GM18868 (cell line): Measurements from ENCODE around the gene ZSCAN1.

ENCODE experiments used
- ATAC-seq: cut with Tn5 transposase; IDR thresholded peaks from one replicate; pipeline ENCODE4 v1.9.1; 2021; ENCODE audit warnings: mild to moderate bottlenecking, moderate library complexity; ENCODE audit not compliant: unreplicated experiment

ZSCAN1 gene

GRCh38 chr19:58038688-58039204 lies 4.9 kb downstream of the ZSCAN1 start:
- no peak for ATAC-seq

- no peak for ATAC-seq
These were observed 7.1 kb downstream of the ZSCAN1 start for GRCh38 chr19:58040751-58041525.

GRCh38 chr19:58042495-58043340 lies 8.9 kb downstream of the ZSCAN1 start:
- ATAC-seq: no peak

- ATAC-seq: no peak
These were observed 10.6 kb downstream of the ZSCAN1 start for GRCh38 chr19:58044391-58044790.

- ATAC-seq: no peak
These were observed 11.1 kb downstream of the ZSCAN1 start for GRCh38 chr19:58044886-58045285.

GRCh38 chr19:58045411-58046050 lies 11.7 kb downstream of the ZSCAN1 start:
- ATAC-seq: no peak

GRCh38 chr19:58046856-58047255 lies 13.0 kb downstream of the ZSCAN1 start:
- ATAC-seq: no peak

GRCh38 chr19:58047672-58048071 lies 13.8 kb downstream of the ZSCAN1 start:
- ATAC-seq: no peak

GRCh38 chr19:58052256-58052655 lies 18.4 kb downstream of the ZSCAN1 start:
- no peak for ATAC-seq

- no peak for ATAC-seq
These were observed 19.8 kb downstream of the ZSCAN1 start for GRCh38 chr19:58053480-58054156.

GRCh38 chr19:58054901-58055874 lies 21.4 kb downstream of the ZSCAN1 start:
- no peak for ATAC-seq

- ATAC-seq: no peak
These were observed 22.4 kb downstream of the ZSCAN1 start for GRCh38 chr19:58056261-58056660.

- no peak for ATAC-seq
These were observed 23.0 kb downstream of the ZSCAN1 start for GRCh38 chr19:58056861-58057260.

- ATAC-seq: no peak
These were observed 24.6 kb downstream of the ZSCAN1 start for GRCh38 chr19:58058467-58058866.

- no peak for ATAC-seq
These were observed 25.3 kb downstream of the ZSCAN1 start, which contains the start of gene ZNF135 for GRCh38 chr19:58059003-58059670. Gene ZNF135 (plus strand): TSS chr19:58059282. CDS start chr19:58060003, 721 bp downstream.

- ATAC-seq: no peak
These were observed 25.9 kb downstream of the ZSCAN1 start for GRCh38 chr19:58059671-58060078.

- ATAC-seq: no peak
These were observed 26.4 kb downstream of the ZSCAN1 start for GRCh38 chr19:58060231-58060630.

- no peak for ATAC-seq
These were observed 29.9 kb downstream of the ZSCAN1 start for GRCh38 chr19:58063712-58064111.
